Suppressor macrophage treated with lipopolysaccharide for 4 hours (primary cell): Measurements from ENCODE around the gene NRIP3.
"Not testable (repeated sequence)": the region's sequence is repeated elsewhere in the genome, so short reads cannot be mapped to it uniquely, and the experiment has no call there.

Source experiments
- DNase-seq: peaks from one replicate; pipeline ENCODE4 v3.0.0-alpha.2; 2020

NRIP3 gene

DNA sequence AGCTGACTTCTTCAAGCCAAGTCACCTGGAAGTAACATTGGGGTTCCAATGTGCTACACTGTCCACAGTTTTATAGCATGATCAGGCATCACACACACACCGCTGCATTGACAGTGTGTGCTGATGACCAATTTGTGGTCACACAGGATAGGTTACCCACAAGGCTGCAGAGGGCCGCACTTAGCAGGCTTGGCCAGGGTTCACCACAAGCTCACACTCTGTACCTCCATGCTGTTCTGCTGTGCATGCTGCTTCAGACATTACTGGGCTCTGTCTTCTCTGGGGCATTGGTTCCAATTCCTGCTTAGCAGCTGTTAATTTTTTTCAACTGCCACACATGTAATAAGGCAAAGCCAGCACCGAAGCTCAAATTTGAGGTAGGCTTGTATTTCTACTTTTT lies 11.0 kb upstream of the NRIP3 start:
- no peak for DNase-seq

DNA sequence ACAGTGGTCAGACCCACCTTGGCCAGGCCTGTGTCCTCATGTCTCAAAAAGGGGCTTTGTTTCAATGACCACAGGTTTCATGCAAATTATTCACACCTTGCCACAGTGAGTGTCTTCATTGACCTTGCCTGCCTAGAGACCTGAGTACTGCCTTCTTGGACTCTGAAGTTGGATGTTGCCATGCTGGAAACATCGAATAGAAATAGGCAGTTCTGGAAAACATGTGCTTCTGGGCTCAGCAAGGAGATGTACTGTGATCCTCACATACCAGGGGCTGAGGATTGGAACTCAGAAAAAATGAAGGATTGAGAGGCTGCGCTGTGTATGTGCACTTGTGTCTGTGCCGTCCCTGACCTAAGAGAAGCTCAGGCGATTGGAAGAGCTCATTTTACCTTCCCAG lies 9.6 kb upstream of the NRIP3 start:
- no peak for DNase-seq

DNA sequence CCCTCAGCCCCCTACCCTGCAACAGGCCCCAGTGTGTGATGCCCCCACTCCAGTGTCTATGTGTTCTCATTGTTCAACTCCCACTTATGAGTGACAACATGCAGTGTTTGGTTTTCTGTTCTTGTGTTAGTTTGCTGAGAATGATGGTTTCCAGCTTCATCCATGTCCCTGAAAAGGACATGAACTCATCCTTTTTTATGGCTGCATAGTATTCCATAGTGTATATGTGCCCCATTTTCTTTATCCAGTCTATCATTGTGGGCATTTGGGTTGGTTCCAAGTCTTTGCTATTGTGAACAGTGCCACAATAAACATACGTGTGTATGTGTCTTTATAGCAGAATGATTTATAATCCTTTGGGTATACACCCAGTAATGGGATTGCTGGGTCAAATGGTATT lies 5.7 kb upstream of the NRIP3 start:
- DNase-seq = not testable (repeated sequence)

DNA sequence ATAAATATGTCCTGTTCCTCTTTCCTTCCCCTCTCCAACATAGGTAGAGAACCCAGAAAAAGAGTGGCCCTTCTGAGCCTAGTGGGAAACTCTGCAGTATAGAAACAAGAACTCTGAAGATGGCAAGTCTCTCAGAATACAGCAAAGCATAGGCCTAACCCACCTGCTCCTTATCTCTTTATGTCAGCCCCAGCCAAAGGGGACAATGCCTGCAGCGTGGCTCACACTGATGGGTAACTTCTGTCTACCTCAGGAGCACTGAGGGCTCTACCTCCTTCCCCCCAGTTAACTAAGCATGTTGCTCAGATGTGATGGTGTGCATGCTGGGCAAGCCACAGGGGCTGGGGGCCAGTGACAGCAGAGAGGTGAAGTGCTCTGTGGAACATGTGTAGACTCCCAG lies 4.9 kb upstream of the NRIP3 start:
- no peak for DNase-seq

DNA sequence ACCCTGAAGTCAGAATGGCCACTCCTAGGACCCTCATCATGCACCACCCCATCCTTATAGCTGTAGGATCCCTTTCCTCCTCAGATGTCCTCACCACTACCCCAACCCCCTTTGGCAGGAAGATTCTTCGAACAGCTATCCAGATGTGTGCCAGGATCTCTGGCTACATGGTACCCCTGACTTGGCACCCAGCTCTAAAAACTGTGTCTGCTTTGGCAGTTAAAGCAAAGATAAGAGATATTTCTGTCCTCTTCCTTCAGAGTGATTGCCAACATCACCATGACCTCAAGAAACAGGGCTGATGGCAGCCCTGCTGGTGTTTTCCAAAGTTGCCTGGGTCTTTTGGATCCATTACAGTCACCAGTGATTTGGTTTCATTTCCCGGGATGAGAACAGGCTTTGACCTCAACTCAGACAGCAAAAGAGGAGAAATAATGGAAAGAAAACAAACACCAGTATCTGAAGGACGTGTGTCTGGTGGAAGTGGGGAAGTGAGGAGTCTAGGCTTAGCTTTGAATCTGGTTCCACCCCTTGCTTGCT lies 4.3 kb upstream of the NRIP3 start:
- DNase-seq = peak; percentile 54

DNA sequence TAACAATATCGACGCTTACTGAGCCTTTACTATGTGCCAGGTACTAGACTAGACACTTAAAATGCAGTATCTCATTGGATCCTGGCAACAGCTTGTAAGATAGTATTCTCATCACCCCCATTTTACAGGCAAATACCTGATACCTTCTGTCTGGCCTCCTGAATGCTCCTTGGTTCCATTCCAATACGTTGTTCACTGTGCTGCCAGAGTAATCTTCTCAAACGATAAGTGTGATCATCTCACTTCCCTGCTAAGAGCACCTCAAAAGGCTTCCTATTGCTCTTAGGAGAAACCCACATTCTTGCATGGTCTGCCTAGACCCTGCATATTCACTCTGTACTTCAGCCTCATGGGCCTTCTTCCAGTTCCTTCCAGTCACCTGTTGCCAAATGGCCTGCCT lies 1.3 kb upstream of the NRIP3 start:
- DNase-seq = no peak

DNA sequence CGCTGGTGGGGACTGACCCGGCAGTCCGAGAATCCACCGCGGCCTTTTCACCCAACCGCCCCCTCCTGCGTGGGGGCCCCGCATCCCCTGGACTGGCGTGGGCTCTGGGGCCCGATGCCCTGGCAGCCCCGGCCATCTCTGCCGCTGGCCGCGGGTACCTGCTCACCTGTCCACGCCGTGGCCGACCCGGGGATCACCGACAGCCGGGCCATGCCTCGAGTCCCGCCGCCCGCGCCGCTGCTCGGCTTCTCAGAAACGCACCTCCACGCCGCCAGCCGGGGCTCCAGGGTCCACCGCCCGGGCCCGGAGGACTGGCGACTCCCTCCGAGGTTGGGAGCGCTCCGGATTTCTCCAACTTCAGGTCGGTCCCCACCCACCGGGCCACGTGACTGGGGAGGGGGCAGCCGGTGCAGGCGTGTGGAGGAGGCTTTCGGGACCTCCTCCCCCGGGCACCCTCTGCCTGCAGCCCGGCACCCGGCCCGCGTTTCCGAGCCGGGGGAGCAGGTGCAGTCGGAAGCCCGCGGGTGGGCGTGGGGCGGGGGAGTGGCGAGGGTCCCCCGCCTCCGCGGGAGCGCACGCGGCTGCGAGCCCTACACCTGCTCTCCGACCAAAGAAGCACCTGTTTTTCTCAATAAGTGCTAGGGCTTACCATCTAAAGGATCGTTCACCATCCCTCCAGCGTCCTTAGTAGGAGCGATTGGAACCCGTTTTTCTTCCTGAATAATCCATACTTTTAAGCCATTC lies 554 bp upstream of the NRIP3 start:
- no peak for DNase-seq

DNA sequence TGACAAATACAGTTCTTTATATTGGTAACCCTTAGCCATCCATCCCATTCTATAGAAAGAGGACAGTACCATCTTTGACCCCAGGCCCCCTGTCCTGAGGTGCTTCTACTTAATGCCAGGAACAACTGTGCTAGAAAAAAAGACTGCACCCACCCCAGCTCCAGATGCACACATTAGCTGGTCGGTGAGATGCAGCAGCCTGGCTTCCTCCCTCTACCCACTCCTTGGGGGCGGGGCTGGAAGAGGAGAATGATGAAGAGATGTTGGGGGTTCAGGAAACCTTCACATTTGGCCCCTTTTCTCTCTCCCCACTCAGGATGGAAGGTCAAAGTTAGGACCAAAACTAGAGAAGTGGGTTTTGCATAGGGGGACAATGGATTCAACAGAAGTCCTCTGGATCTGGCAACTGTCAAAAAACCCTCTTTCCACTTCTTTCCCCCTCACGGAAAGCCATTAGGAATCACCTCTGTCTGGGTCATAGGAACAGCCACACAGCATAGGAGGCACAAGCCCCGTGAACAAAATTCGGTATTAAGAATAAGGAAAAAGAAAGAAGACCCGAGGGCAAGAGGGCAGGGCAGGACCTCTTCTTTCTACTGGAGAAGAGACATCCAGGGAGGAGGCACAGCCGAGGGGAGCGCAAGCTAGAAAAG lies 755 bp downstream of the NRIP3 start:
- DNase-seq = no peak

DNA sequence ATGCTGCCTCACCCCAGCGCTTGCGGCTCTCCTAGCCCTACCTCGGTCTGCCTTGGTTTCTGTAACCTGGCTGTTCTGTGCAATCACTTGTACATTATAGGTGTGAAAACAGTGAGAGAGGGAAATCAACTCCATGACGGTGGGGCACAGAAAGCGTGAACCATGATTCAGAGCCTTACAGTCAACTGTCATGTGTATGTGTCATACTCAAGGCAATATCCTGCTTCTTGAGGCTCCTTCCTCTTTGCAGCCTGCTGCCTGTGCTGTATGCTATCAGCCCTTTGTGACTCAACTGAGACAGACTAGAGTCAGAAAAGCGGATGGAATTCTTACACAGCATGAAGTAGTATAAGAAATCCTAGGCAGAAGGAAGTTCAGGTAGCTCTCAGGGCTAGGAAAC lies 2.1 kb downstream of the NRIP3 start:
- peak; percentile 94 for DNase-seq

DNA sequence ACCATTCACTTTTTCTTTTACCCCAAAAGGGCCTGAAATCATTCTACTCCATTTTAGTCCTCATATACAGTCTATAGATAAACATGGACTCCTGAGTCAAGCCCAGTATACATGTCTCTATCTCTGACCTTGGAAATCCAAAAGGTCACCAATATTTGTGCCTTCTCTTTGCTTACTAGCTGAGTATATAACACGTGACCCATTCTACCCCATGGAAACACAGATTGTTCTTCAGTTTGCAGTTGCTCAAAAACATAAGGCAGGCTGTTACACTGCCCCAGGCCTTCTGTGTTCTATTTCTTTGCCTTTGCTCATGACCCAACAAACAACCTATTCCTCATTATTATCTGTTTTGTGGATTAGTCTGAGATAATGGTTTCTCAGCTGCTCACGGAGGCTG lies 5.8 kb downstream of the NRIP3 start:
- DNase-seq = no peak

DNA sequence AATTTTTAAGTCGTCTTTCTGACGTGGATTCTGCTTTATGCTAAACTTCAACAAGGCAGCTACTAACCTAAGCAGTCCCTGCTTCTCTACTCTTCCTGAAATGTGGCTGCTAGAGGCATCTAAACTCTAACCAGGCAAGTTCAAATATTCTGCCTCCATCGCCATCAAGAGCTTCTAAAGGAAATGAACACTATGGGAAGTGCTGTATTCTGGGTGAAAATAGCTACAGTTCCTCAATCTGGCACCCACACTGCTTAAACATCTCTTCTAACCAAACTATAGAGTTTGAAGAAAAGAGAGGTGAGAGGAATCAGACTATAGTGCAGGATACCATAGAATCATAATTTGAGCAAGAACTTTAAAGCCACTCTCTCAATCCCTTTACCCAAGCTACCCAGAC lies 6.3 kb downstream of the NRIP3 start:
- DNase-seq = no peak

DNA sequence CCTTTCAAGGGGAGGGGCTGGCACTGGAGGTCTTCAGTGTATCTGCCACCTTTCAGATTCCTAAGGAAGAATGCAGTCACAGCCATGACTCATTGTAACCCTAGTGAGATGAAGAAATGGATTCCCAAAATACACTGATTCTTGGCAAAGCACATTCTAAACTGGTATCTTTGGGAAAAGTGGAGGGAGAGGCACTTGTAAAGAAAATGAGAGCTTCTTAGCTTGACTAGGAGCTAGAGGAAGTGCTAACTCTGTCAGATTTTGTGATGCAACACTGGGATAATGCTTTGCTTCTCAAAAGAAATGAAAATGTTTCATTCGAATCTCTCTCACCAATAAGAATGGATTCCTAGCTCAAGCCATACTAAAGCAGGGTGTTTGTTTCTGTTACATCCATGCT lies 14.3 kb downstream of the NRIP3 start:
- peak; percentile 59 for DNase-seq

DNA sequence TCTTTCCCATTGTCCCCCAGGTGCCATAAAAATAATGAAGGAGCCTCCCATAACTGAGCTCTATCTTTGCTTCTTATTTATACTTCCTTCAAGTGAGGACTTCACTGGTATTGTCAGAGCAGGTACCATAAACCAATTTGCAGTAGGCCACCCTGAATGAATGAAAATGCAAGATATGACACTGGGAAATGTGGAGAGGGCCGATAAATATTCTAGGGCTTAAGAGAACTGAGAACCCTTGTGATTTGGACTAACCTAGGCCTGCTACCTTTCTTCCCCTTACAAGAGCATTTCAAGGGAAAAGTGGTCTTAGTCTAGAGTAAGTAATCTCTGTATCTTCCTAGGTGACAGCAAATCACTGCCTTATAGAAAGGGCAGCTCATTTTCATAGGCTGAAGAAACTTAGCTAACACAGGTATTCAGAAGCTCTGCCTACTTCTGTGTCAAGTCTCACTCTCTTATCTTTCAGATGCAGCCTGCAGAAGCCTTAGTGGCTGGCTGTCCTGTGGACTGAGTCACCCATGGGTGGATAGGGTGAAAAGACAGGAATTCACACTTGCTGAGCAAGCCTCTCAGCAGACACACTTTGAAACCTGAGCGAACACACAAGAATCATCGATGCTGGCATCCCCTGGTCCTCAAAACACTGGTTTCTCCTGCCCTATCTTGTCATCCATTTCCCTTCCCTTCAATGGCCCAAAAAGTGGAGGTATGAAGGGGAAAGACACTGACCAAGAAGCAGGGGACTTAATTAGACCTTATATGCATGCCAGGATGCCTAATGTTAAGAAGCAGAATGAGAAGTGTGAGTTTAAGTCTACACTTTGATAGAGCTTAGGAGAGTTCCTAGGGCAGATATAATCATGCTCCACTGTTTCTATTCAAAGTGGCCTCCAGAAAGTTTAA lies 15.2 kb downstream of the NRIP3 start:
- DNase-seq = no peak

DNA sequence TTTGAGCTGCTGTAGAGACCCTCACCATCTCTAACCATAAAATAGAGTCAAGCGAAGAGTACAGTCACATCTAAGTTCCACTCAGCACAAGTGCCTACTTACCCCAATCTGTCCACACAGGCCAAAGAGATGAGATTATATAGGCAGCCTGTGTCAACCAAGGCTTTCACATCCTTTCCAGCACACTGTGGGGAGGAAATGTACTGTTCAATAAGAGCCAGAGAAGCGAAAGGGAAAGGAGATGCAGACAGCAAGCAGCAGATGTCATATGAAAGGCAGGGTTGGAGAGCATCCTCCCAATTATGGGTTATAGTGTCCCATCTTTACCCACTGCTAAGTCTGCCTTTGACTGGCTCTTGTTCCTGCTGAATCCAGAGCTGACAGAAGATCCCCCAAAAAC lies 16.4 kb downstream of the NRIP3 start:
- no peak for DNase-seq

DNA sequence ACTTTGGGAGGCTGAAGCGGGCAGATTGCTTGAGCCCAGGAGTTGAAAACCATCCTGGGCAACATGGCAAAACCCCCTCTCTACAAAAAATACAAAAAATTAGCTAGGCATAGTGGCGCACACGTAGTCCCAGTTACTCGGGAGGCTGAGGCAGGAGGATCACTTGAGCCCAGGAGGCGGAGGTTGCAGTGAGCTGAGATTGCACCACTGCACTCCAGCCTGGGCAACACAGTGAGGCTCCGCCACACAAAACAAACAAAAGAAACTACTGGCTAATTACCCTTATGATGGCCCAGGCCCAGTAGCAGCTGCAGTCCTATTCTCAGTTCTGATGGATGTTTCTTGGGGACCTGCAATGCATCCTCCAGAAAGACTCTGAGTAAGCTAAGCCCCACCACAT lies 17.0 kb downstream of the NRIP3 start:
- DNase-seq = not testable (repeated sequence)

DNA sequence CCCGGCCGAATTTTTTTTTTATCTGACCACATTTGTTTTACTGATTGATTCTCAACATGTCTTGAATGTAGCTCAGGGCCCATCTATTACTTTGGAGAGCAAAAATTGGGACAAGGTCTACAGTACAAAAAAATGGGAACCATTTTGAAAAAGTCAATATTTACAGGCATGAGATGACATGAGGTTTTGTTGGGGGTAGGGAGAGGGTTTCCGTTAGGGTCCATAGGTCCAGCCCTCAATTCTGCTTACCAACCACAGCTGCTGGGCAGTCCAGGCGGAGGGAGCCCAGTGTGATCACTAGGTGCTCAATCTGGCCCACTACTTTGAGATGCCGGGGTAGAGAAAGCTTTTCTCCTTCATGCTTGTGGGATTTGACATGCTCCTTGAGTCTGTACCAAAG lies 18.3 kb downstream of the NRIP3 start:
- no peak for DNase-seq

DNA sequence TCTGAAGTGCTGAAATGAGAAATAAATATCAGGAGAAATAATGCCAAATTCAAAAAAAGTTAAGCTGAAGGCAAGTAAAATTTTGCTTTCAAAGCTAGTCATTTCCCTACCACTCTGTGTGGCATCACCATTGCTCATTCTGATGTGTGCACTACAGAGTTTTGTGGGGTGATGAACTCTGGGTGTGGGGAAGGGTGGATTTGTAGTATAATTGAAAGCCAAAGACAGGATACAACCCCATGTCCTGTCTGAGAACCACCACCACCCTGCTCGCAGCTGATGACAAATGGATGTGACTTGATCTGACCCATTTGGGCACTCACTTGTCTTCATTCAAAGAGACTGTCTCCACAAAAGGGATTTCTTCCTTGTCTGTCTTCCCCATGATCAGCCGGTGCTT lies 20.2 kb downstream of the NRIP3 start:
- DNase-seq = no peak

DNA sequence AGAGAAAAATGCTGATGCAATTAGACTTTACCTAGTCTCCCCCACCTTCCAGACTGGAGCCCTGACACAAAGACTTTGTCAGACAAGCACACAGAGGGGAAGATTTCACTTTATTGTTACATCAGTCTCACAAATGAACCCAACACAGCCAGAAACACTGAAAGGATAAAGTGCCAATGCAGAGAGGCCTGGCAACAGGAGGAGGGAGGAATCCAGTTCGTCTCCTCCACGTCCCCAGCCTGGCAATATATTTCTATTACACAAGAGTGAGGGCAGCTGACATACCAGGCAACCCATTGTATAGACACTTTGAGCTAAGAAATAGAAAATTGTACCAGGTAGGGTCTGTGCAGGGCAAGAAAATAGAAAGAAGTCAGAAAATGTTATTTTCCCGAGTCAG lies 23.3 kb downstream of the NRIP3 start:
- DNase-seq = no peak

DNA sequence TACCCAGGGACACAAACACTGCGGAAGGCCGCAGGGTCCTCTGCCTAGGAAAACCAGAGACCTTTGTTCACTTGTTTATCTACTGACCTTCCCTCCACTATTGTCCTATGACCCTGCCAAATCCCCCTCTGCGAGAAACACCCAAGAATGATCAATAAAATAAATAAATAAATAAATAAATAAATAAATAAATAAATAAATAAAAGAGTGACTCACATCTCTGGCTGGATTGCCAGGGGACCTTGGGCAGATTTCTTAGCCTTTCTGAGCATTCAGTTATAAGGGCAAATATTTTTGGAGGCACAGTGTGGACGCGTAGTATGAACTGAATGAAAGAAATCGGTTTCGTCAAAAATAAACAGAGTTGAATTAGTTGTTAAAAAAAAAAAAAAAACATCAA lies 24.4 kb downstream of the NRIP3 start:
- DNase-seq = not testable (repeated sequence)

DNA sequence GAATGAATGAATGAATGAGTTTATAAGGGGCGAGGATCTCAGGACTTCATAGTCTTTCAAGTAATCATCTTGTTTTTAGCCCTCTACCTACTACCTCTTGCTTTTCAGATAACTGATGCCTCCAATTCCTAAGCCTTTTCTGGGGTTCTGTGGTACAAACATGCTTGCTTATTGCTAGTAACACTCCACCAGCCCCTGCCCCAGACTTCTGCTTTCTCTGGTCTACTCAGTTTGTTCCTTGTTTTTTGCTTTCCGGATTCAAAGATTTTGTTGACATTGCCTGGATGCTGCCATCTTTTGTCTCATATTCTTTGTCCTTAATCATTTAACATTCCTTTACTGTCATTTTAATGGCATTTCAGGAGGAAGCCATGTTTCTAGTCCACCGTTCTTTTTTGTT lies 30.7 kb downstream of the NRIP3 start:
- no peak for DNase-seq

DNA sequence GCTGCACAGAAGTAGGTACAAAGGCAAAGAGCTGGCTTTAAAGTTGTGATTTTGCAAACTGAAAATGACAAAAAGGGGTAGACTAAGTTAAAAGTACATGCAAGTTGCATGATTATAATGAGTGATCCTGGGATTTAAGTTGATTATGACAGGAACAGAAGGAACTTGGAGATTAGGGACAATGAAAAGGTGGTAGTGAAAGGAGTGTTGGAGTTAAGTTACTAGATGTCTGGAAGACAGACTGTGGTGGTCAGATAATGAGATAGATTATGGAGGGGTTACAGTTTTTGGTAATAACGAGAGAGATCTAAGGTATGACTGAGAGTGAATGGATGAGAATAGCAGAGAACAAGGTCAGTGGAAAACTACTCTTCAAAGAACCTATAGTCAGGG lies 31.9 kb downstream of the NRIP3 start:
- no peak for DNase-seq

DNA sequence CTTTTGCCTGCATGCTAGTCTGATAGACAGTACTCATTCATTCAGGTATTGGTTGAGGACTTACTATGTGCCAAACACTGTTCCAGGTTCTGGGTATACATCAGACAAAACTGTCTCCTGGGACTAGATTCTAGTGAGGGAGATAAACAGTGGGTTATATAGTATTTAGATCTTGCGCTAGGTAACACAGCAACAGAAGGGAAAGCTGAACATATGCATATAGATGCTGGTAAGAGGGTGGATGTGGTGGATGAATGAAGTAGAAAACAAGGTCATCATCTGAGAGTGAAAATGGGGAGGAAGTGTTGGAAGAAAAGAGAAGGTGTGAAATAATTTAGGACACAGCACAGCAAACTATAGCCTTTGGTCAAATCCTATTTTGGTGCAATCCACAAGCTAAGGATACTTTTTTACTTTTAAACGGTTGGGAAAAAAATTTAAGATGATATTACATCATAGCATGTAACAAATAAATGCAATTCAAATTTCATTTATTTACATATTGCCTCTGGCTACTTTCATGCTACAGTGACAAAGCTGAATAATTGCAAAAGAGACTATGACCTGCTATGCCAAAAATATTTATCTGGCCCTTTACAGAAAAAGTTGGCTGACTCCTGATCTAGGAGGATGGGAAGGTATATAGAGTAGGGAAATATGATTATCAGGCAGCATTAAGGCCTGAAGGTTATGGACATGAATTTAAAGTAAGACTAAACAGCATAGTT lies 32.4 kb downstream of the NRIP3 start:
- no peak for DNase-seq

DNA sequence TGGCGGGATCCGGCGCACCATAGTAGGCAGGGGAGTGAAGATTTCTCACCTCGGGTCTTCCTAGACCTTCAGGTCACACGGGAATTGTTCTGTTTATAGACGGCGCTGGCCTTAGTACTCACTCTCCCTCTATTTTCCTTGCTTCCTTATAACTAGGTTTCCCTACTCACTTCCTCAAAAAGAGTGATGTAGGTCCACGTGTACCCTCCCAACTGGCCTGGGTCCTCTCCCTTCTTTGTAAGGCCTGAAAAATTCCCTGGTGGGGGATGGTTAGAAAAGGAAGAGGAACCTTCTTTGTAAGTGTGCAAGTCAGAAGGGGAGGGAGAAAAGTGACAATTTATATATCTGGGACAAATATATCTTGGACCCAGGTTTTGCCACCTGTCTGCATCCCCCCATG lies 36.6 kb downstream of the NRIP3 start:
- DNase-seq = peak; percentile 78
